A549 (cell line): ENCODE measurements around the gene SOX18.

Source experiments
- EP300 ChIP-seq, 2 experiments: fragments of >200 bp; sonication (Bioruptor Twin); formaldehyde crosslinking; IDR thresholded peaks; 2 replicates in 1 of 2; 3 replicates in 1 of 2; pipeline ENCODE4 v1.6.1; 2016 to 2017
- POLR2A ChIP-seq: IDR thresholded peaks from 2 replicates; pipeline ENCODE4 v1.6.1; 2012; ENCODE audit warnings: mild to moderate bottlenecking, low read length
- RFX5 ChIP-seq: fragments of 450-650 bp; IDR thresholded peaks from 2 replicates; pipeline ENCODE4 v1.7.1; 2014; ENCODE audit warnings: antibody characterized with exemption, mild to moderate bottlenecking, moderate library complexity
- USF2 ChIP-seq: fragments of 450-650 bp; IDR thresholded peaks from 2 replicates; pipeline ENCODE4 v1.6.1; 2014; ENCODE audit warnings: antibody characterized with exemption
- TF ChIP-seq, protein P1 (sequence below): fragments of >200 bp; sonication (Bioruptor Twin); formaldehyde crosslinking; IDR thresholded peaks from 3 replicates; pipeline ENCODE4 v1.5.1; 2016

GRCh38 chr20:64030371-64031134 is 18.9 kb downstream of the SOX18 start:
- TF ChIP-seq POLR2A, result no peak
- no peak for TF ChIP-seq USF2
- TF ChIP-seq EP300 (IDR thresholded peaks at IDR 0.05), result no peak
- TF ChIP-seq, protein P1, sequence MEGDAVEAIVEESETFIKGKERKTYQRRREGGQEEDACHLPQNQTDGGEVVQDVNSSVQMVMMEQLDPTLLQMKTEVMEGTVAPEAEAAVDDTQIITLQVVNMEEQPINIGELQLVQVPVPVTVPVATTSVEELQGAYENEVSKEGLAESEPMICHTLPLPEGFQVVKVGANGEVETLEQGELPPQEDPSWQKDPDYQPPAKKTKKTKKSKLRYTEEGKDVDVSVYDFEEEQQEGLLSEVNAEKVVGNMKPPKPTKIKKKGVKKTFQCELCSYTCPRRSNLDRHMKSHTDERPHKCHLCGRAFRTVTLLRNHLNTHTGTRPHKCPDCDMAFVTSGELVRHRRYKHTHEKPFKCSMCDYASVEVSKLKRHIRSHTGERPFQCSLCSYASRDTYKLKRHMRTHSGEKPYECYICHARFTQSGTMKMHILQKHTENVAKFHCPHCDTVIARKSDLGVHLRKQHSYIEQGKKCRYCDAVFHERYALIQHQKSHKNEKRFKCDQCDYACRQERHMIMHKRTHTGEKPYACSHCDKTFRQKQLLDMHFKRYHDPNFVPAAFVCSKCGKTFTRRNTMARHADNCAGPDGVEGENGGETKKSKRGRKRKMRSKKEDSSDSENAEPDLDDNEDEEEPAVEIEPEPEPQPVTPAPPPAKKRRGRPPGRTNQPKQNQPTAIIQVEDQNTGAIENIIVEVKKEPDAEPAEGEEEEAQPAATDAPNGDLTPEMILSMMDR, result no peak
- no peak for TF ChIP-seq RFX5
